Adrenal gland (tissue), 12 donors: ENCODE data around the gene CCL2. TPM values are rescaled to one million over a fixed set of nuclear protein-coding genes. Genes with fewer than 3 reads are reported as not detected.

Source experiments
- DNase-seq, 7 donors: peaks; one replicate each; pipeline ENCODE4 v3.0.0-alpha.2; 2019 to 2020
- H3K27ac ChIP-seq, 5 donors: fragments of 200-600 bp; sonication (generic) in 4 of 5; 1 replicate in 3 of 5; 2 replicates in 2 of 5; pipeline versions ENCODE4 v1.5.1 to v1.8.0; 2016 to 2020; ENCODE audit warnings: mild to moderate bottlenecking in 1 of 5
- H3K27me3 ChIP-seq: fragments of 200-600 bp; 2 replicates; pipeline ENCODE4 v1.8.0; 2021
- H3K36me3 ChIP-seq, 2 donors: fragments of 200-600 bp; replicated peaks in 1 of 2; 1 replicate in 1 of 2; 2 replicates in 1 of 2; pipeline versions ENCODE4 v1.5.1 to v1.8.0; 2018 to 2022
- H3K4me1 ChIP-seq, 2 donors: fragments of 200-600 bp; replicated peaks in 1 of 2; 1 replicate in 1 of 2; 2 replicates in 1 of 2; pipeline versions ENCODE4 v1.5.1 to v1.8.0; 2018 to 2021
- H3K4me3 ChIP-seq, 4 donors: fragments of 200-600 bp; sonication (generic) in 3 of 4; one replicate each; pipeline ENCODE4 v1.5.1; 2016 to 2018
- H3K9me3 ChIP-seq, 3 donors: fragments of 200-600 bp; sonication (generic) in 1 of 3; replicated peaks in 1 of 3; 1 replicate in 2 of 3; 2 replicates in 1 of 3; pipeline versions ENCODE4 v1.5.1 to v1.8.0; 2016 to 2021
- POLR2A ChIP-seq, 2 donors: fragments of 450-650 bp; IDR thresholded peaks; one replicate each; pipeline ENCODE4 v1.6.1; 2017; ENCODE audit warnings: antibody characterized with exemption in 2 of 2, mild to moderate bottlenecking in 2 of 2, moderate library complexity in 1 of 2
- WGBS, 4 donors: extraction: QIAGEN DNeasy Blood & Tissue Kit in 2 of 4; methylation state at CpG; one replicate each; pipeline versions ENCODE4 v1.1.5 to v1.1.7; 2013 to 2017; 5-methylcytosine and 5-hydroxymethylcytosine counted together
- intact Hi-C, 2 donors: fragments of 100-400 bp; cut with DNase I; formaldehyde crosslinking; loops; one replicate each; pipeline versions ENCODE4 v1.14.1 to v1.15.0; 2022 to 2023
- polyA plus RNA-seq, 3 donors: library from polyadenylated mRNA; stranded (reverse); fragments of 200-250 nt in 2 of 3; fragments of 350-450 nt in 1 of 3; fragmentation: Illumina TruSeq in 1 of 3; extraction: RNeasy Lipid Tissue Mini Kit (QIAGEN cat#74804) in 1 of 3; gene quantifications; one replicate each; pipeline ENCODE4 v1.2.3, GENCODE V29; 2013 to 2014
- total RNA-seq, 9 donors: library from RNA; depleted of rRNA in 4 of 9; stranded (reverse); fragments of >200 nt in 4 of 9; fragments of 120-200 nt in 1 of 9; fragmentation: NEBNext Ultra II Directional in 1 of 9; extraction: Animal tissue kit (Norgen Biotek cat#: 25700) in 1 of 9; gene quantifications; one replicate each; pipeline versions ENCODE4 v1.1.0 to v1.2.4, GENCODE V29; 2013 to 2023
- TF ChIP-seq, protein P1 (sequence below), 6 experiments: fragments of 450-650 bp in 4 of 6; fragments of 200-600 bp in 2 of 6; sonication (generic) in 1 of 6; IDR thresholded peaks; 1 replicate in 5 of 6; 2 replicates in 1 of 6; pipeline versions ENCODE4 v1.5.1 to v1.8.0; 2016 to 2021; ENCODE audit warnings: antibody characterized with exemption in 6 of 6, mild to moderate bottlenecking in 2 of 6, moderate library complexity in 1 of 6
- donor health status: healthy with polysubstance abuse.
- donor health status: Bipolar disorder and iron deficiency.
- donor health status: DM: yes; HTN: yes; CAD: no.
- donor health status: DM: no; HTN: no; CAD: no.
- donor health status: DM: no; HTN: no; CAD: no.
- donor health status: DM: yes; HTN: yes; CAD: no.

CCL2 gene
- total and polyA plus RNA-seq, 12 donors = 7.7 to 330 (median 76.0) TPM

DNA sequence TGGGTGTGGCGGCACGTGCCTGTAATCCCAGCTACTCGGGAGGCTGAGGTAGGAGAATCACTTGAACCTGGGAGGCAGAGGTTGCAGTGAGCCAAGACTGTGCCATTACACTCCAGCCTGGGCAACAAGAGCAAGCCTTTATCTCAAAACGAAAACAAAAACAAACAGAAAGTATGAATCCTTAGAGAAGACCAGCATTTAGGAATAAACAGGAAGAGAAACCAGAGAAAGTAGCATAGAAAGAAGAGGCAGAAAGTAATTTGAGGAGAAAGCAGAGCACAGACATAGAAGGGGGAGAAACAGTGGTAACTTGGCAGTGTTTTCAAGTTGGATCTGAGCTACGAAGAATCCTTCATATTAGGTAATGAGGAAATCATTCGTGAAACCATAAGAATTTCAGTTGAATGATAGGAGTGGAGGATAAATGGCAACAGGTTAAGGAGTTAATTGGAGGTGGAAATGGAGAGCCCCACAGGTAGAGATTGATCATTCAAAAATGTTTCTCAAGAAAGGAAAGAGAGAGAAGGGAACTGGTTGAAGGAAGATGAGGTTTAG is 9.7 kb upstream of the CCL2 start:
- Histone ChIP-seq H3K4me3 (no peak overlapping the region), H3K27ac (peak overlapping the region in 1 of 5 donors; percentile 35), H3K9me3 (no peaks in the 10 kb centered on the region), H3K27me3 (no peaks in the 10 kb centered on the region), H3K36me3 (no peaks in the 10 kb centered on the region), H3K4me1 (peaks cover 30 to 55% of the 10 kb centered on the region in 2 donors)
- TF ChIP-seq, protein P1, sequence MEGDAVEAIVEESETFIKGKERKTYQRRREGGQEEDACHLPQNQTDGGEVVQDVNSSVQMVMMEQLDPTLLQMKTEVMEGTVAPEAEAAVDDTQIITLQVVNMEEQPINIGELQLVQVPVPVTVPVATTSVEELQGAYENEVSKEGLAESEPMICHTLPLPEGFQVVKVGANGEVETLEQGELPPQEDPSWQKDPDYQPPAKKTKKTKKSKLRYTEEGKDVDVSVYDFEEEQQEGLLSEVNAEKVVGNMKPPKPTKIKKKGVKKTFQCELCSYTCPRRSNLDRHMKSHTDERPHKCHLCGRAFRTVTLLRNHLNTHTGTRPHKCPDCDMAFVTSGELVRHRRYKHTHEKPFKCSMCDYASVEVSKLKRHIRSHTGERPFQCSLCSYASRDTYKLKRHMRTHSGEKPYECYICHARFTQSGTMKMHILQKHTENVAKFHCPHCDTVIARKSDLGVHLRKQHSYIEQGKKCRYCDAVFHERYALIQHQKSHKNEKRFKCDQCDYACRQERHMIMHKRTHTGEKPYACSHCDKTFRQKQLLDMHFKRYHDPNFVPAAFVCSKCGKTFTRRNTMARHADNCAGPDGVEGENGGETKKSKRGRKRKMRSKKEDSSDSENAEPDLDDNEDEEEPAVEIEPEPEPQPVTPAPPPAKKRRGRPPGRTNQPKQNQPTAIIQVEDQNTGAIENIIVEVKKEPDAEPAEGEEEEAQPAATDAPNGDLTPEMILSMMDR (IDR thresholded peaks at IDR 0.05) = no peak
- no peak for TF ChIP-seq POLR2A (IDR thresholded peaks at IDR 0.05)
- WGBS, 4 donors = 64 to 74% (median 70%) methylated on average over 6 of the region's 6 CpGs
- no peak for DNase-seq
- intact Hi-C loops = no loop called here

- intact Hi-C loops = no loop called here
- Histone ChIP-seq H3K9me3 (no peaks in the 10 kb centered on the region), H3K27ac (peak overlapping the region in 1 of 5 donors; percentile 42), H3K36me3 (no peaks in the 10 kb centered on the region), H3K4me1 (peaks cover 33 to 55% of the 10 kb centered on the region in 2 donors), H3K27me3 (no peaks in the 10 kb centered on the region), H3K4me3 (no peak overlapping the region)
- 63 to 82% (median 76%) methylated on average over 1 of the region's 1 CpG for WGBS, 4 donors
- TF ChIP-seq, protein P1 (IDR thresholded peaks at IDR 0.05) = no peak
- TF ChIP-seq POLR2A (IDR thresholded peaks at IDR 0.05) = no peak
- no peak for DNase-seq
Observed at GRCh38 chr17:34246446-34246845, 8.6 kb upstream of the CCL2 start.

- TF ChIP-seq, protein P1 (IDR thresholded peaks at IDR 0.05) = no peak
- no peak for TF ChIP-seq POLR2A (IDR thresholded peaks at IDR 0.05)
- no peaks in the 10 kb centered on the region for H3K27me3 ChIP-seq
- 46 to 55% (median 51%) methylated on average over 3 of the region's 3 CpGs for WGBS, 4 donors
- H3K9me3 ChIP-seq = no peaks in the 10 kb centered on the region
- peak overlapping the region in 1 of 5 donors; percentile 42 for H3K27ac ChIP-seq
- no peak for DNase-seq
- H3K4me3 ChIP-seq = no peak overlapping the region
- peaks cover 34 to 55% of the 10 kb centered on the region in 2 donors for H3K4me1 ChIP-seq
- intact Hi-C loops = no loop called here
- H3K36me3 ChIP-seq = no peaks in the 10 kb centered on the region
Observed at GRCh38 chr17:34246881-34247280, 8.2 kb upstream of the CCL2 start.

GRCh38 chr17:34248511-34249024 is 6.5 kb upstream of the CCL2 start:
- Histone ChIP-seq H3K27ac (peak overlapping the region in 4 of 5 donors; percentile 49 to 84 (median 65)), H3K27me3 (no peaks in the 10 kb centered on the region), H3K36me3 (no peaks in the 10 kb centered on the region), H3K4me1 (peaks cover 50 to 61% of the 10 kb centered on the region in 2 donors), H3K9me3 (no peaks in the 10 kb centered on the region), H3K4me3 (no peak overlapping the region)
- DNase-seq = no peak
- intact Hi-C loops = loop anchor here in 1 of 2 donors (2.0 kb wide), 1 partner anchor 48 kb away; no protein-coding TSS in a partner anchor
- TF ChIP-seq, protein P1 (IDR thresholded peaks at IDR 0.05) = no peak
- TF ChIP-seq POLR2A (IDR thresholded peaks at IDR 0.05) = no peak
- 68 to 78% (median 72%) methylated on average over 6 of the region's 6 CpGs for WGBS, 4 donors
